KMS-11 (cell line): ENCODE measurements around the gene MYO3B.

Experiments
- H2AFZ ChIP-seq: fragments of 200-600 bp; sonication (generic); 2 replicates; pipeline ENCODE4 v1.6.1; 2016; ENCODE audit warnings: antibody characterized with exemption, mixed run types, low read depth
- H3K27ac ChIP-seq: fragments of 200-600 bp; sonication (generic); 2 replicates; pipeline ENCODE4 v1.6.1; 2016; ENCODE audit warnings: mild to moderate bottlenecking, mixed run types
- H3K27me3 ChIP-seq: fragments of 200-600 bp; sonication (generic); 2 replicates; pipeline ENCODE4 v1.6.1; 2017; ENCODE audit warnings: mild to moderate bottlenecking, low read depth, mixed run types, moderate library complexity; ENCODE audit not compliant: insufficient read depth
- H3K36me3 ChIP-seq: fragments of 200-600 bp; sonication (generic); 2 replicates; pipeline ENCODE4 v1.6.1; 2017; ENCODE audit warnings: mild to moderate bottlenecking, mixed run types; ENCODE audit not compliant: insufficient read depth
- H3K4me1 ChIP-seq: fragments of 200-600 bp; sonication (generic); 2 replicates; pipeline ENCODE4 v1.6.1; 2016; ENCODE audit warnings: mild to moderate bottlenecking, low read depth, mixed run types; ENCODE audit not compliant: poor library complexity, severe bottlenecking
- H3K4me2 ChIP-seq: fragments of 200-600 bp; sonication (generic); 2 replicates; pipeline ENCODE4 v1.7.0; 2016; ENCODE audit warnings: mild to moderate bottlenecking, mixed run types
- H3K4me3 ChIP-seq: fragments of 200-600 bp; sonication (generic); IDR thresholded peaks from 2 replicates; pipeline ENCODE4 v1.6.1; 2017; ENCODE audit warnings: low read depth, low read length, mixed read lengths; ENCODE audit not compliant: insufficient read depth
- H3K79me2 ChIP-seq: fragments of 200-600 bp; sonication (generic); 2 replicates; pipeline ENCODE4 v1.6.1; 2016; ENCODE audit warnings: low read depth, mixed run types; ENCODE audit not compliant: insufficient read depth
- H3K9ac ChIP-seq: fragments of 200-600 bp; sonication (generic); 2 replicates; pipeline ENCODE4 v1.6.1; 2016; ENCODE audit warnings: mild to moderate bottlenecking, mixed run types
- H4K20me1 ChIP-seq: fragments of 200-600 bp; sonication (generic); 2 replicates; pipeline ENCODE4 v1.6.1; 2016; ENCODE audit warnings: mild to moderate bottlenecking, mixed run types; ENCODE audit not compliant: insufficient read depth
- CTCF ChIP-seq: fragments of 200-600 bp; sonication (generic); conservative IDR thresholded peaks from 2 replicates; pipeline ENCODE4 v1.6.1; 2017; ENCODE audit warnings: low read depth, mild to moderate bottlenecking, antibody characterized with exemption, low read length, moderate library complexity, mixed read lengths

MYO3B gene

GRCh38 chr2:170362871-170363631 is 185.1 kb downstream of the MYO3B start:
- no peak overlapping the region for H3K9ac ChIP-seq
- H3K4me1 ChIP-seq, result no peaks in the 10 kb centered on the region
- no peaks in the 10 kb centered on the region for H4K20me1 ChIP-seq
- TF ChIP-seq CTCF, result no peak
- H3K27ac ChIP-seq, result no peak overlapping the region
- H3K27me3 ChIP-seq, result no peaks in the 10 kb centered on the region
- no peaks in the 10 kb centered on the region for H3K36me3 ChIP-seq
- H3K4me2 ChIP-seq, result no peak overlapping the region
- no peaks in the 10 kb centered on the region for H3K79me2 ChIP-seq
- H3K4me3 ChIP-seq, result no peak overlapping the region
- H2AFZ ChIP-seq, result no peak overlapping the region

- H4K20me1 ChIP-seq, result no peaks in the 10 kb centered on the region
- H3K27me3 ChIP-seq, result no peaks in the 10 kb centered on the region
- H3K79me2 ChIP-seq, result no peaks in the 10 kb centered on the region
- H3K4me1 ChIP-seq, result no peaks in the 10 kb centered on the region
- TF ChIP-seq CTCF, result no peak
- H3K4me3 ChIP-seq, result no peak overlapping the region
- H2AFZ ChIP-seq, result no peak overlapping the region
- H3K27ac ChIP-seq, result no peak overlapping the region
- H3K36me3 ChIP-seq, result no peaks in the 10 kb centered on the region
- H3K4me2 ChIP-seq, result no peak overlapping the region
- H3K9ac ChIP-seq, result no peak overlapping the region
These were observed 187.1 kb downstream of the MYO3B start for GRCh38 chr2:170365003-170365402.

GRCh38 chr2:170365686-170366085 is 187.7 kb downstream of the MYO3B start:
- H3K4me1 ChIP-seq, result no peaks in the 10 kb centered on the region
- TF ChIP-seq CTCF, result no peak
- H3K4me3 ChIP-seq, result no peak overlapping the region
- no peak overlapping the region for H2AFZ ChIP-seq
- no peak overlapping the region for H3K4me2 ChIP-seq
- no peak overlapping the region for H3K27ac ChIP-seq
- no peaks in the 10 kb centered on the region for H3K36me3 ChIP-seq
- H3K79me2 ChIP-seq, result no peaks in the 10 kb centered on the region
- H3K27me3 ChIP-seq, result no peaks in the 10 kb centered on the region
- H4K20me1 ChIP-seq, result no peaks in the 10 kb centered on the region
- H3K9ac ChIP-seq, result no peak overlapping the region

- Histone ChIP-seq H3K79me2 (no peaks in the 10 kb centered on the region), H2AFZ (no peak overlapping the region), H3K36me3 (no peaks in the 10 kb centered on the region), H3K9ac (no peak overlapping the region), H4K20me1 (no peaks in the 10 kb centered on the region), H3K4me1 (no peaks in the 10 kb centered on the region), H3K4me2 (no peak overlapping the region), H3K27me3 (no peaks in the 10 kb centered on the region), H3K4me3 (no peak overlapping the region), H3K27ac (no peak overlapping the region)
- no peak for TF ChIP-seq CTCF
These were observed 190.4 kb downstream of the MYO3B start for GRCh38 chr2:170368370-170368769.
